Activated CD4-positive, alpha-beta T cell treated with anti-CD3 and anti-CD28 coated beads for 36 hours (primary cell): ENCODE measurements around the gene MOB1B. TPM values are rescaled to one million over a fixed set of nuclear protein-coding genes. Genes with fewer than 3 reads are reported as not detected.

Source experiments
- total RNA-seq, 2 experiments: library from RNA; stranded (reverse); gene quantifications; one replicate each; pipeline ENCODE4 v1.2.3, GENCODE V29; 2021

MOB1B gene
- total RNA-seq, 2 experiments from 2014 or later, result 18.5 to 21.9 TPM

Other genes with a start within 250 kb of the MOB1B start
- not detected for gene JCHAIN, start 235.9 kb upstream of the MOB1B start, total RNA-seq
- 10 to 100 TPM; 32.6 to 34.3 TPM for gene UTP3, start 213.8 kb upstream of the MOB1B start, total RNA-seq
- gene RUFY3, start 180.4 kb upstream of the MOB1B start, total RNA-seq, result 10 to 100 TPM; 10.6 to 11.2 TPM
- 100 to 1,000 TPM in 1 of 2 experiments, 10 to 100 TPM in 1; 96.8 to 115 TPM for gene GRSF1, start 62.5 kb upstream of the MOB1B start, total RNA-seq
- gene DCK, start 91.3 kb downstream of the MOB1B start, total RNA-seq, result 10 to 100 TPM; 29.2 to 34.4 TPM